Measurements from ENCODE around the gene CAND2.

- TF ChIP-seq EZH2 (IDR thresholded peaks at IDR 0.05; ENCODE audit: low read depth) (no peak), CTCF (conservative IDR thresholded peaks at IDR 0.05) (no peak)
These were observed 40.3 kb upstream of the CAND2 start for GRCh38 chr3:12756175-12756574.

Measured in PC-9 (cell line).